GM19324 (cell line): ENCODE data around the gene C12orf43.

Experiments
- ATAC-seq: cut with Tn5 transposase; IDR thresholded peaks from one replicate; pipeline ENCODE4 v1.9.1; 2021; ENCODE audit warnings: mild to moderate bottlenecking, moderate library complexity; ENCODE audit not compliant: unreplicated experiment, low FRiP score

The C12orf43 gene

DNA sequence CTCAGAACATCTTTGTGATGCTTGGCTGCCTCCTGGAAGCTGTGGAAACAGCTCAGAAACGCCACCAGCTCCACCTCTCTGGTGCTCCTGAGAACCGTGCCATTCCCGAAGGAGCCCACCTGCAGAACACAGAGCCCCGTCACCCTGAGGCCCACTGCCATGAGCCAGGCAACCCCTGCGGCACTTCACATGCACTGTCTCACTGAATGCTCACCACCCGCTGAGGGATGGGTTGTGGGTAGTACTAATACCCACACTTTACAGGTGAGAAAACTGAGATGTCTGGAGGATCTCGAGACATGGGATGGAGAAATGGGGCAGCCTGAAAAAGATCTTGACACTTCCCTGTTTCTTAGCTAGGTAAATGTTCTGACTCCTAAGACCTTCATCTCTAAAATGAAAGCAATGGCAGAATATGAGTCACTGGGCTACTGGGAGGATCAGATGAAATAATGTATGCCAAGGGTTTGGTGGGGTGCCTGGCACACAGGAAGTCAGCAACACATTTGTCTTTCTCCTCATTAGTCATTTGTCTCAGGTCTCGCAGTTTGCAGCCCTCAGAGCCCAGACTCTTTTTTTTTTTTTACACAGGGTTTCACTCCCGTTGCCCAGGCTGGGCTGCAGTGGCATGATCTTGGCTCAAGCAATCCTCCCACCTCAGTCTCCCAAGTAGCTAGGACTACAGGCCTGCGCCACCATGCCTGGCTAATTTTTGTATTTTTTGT is 17.5 kb upstream of the C12orf43 start:
- ATAC-seq = no peak

DNA sequence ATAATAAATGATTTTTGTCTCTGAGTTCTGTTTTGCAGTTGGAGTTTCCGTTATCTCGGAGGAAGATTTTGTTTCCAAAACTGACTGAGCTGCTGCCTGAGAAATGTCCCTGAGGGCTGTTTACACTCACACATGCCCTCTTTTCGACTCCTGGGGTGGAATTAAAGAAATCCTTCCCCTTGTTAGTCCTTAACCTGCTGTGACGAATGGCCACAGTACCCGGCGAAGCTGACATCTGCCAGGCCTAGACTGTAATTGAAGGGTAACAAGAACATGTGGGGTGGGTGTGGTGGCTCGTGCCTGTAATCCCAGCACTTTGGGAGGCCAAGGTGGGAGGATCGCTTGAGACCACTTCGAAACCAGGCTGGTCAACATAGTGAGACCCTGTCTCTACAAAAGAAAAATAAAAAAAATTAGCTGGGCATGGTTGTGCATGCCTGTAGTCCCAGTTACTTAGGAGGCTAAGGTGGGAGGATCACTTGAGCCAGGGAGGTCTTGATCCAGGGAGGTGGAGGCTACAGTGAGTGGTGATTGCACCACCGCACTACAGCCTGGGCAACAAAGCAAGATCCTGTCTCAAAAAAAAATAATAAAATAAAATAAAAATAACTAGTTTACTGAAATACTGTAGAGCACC is 14.4 kb upstream of the C12orf43 start:
- no peak for ATAC-seq

DNA sequence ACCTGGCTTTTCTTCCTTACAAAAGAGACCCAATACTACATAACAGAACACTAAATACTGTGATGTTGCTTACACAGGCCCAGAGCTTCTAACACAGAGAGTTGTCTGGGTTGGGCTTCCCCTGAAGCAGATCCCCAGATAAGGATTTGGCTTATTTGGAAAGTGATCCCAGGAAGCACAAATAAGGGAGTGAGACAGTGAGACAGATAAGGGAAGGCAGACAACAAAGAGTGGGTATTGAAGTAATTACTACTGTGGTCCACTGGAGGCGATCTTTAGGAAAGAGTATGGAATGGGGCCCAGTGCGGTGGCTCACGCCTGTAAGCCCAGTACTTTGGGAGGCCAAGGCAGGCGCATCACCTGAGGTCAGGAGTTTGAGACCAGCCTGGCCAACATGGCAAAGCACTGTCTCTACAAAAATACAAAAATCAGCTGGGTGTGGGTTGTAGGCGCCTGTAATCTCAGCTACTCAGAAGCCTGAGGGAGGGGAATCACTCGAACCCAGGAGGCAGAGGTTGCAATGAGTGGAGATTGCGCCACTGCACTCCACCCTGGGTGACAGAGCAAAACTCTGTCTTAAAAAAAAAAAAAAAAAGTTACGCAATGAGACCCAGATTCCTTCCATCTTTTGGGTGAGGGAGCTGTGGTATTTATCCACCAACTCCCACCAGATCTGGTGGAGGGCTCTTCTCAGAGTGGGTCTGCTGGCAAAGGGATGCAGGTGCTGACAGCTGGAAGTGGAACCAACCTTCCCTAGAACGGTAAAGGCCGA is 10.2 kb upstream of the C12orf43 start:
- no peak for ATAC-seq

DNA sequence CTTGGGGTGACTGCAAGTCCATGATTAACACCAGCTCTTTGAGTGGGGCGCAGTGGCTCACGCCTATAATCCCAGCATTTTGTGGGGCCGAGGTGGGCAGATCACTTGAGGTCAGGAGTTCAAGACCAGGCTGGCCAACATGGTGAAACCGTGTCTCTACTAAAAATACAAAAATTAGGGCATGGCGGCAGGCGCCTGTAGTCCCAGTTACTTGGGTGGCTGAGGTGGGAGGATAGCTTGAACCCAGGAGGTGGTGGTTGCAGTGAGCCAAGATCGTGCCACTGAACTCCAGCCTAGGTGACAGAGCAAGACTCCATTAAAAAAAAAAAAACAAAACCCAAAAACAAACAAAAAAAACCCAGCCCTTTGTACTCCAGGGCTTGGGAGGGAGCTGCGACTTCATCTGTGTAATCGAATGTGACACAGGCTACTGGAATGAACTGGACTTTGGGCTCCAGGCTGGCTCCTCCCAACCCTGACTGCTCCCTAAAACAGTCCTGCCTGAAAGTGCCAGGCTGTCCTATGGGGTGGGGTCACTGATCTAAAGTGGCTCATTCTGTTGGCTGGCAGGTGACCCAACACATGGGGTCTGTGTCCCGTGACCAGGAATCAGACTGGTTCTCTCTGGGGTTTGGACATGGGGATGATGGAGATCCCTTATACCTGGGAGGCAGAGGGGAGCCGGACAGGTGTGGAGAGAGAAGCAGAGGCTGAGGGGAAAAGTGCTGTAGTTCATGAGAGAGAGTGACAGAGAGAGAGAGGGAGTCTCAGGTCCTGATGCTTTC is 9.3 kb upstream of the C12orf43 start:
- no peak for ATAC-seq

DNA sequence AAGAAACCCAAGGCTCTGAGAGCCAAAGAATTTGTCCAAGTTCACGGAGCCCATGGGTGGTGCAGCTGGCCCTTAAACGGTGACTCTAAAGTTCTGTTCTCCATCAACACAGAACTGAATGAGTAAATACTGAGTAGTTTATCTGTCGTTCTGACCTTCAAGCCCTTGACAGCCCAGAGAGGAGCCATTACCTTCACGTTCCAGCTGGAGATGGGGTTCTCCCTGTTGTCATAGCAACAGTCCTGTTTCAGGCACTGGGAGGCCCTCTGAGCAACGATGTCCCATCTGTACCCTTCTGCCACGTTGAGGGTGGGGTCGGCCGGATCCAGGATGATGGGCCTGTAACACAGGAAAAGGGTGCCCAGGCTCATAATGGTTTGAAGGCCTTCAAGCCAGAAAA is 7.5 kb upstream of the C12orf43 start:
- ATAC-seq = no peak

DNA sequence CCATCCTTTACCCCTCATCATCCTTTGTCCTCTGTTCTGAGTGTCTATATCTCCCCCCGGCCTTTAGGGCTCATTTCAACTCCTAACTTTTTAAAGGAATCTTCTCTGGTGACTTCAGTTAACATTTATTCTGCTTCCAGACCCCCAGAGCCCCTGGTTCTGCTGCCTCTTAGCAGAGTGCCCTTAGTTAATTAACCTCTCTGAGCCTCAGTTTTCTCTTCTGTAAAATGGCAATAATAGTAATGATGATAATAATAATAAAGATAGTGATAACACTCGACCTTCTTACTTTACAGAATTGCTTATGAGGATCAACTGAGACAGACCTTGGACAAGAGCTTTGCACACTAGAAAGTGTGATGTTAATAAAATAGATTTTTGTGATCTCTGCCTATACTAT is 6.4 kb upstream of the C12orf43 start:
- no peak for ATAC-seq

DNA sequence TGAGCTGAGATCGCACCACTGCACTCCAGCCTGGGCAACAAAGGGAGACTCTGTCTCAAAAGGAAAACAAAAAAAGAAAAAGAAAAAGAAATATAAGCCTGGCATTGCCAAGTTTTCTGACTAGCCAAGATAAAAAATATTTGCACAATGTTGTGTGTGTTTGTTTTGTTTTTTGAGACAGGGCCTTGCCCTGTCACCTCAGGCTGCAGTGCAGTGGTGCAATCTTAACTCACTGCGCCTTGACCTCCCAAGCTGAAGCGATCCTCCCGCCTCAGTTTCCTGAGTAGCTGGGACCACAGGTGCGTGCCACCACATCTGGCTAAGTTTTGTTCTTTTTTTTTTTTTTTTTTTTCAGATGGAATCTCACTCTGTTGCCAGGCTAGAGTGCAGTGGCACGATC is 5.5 kb upstream of the C12orf43 start:
- no peak for ATAC-seq

DNA sequence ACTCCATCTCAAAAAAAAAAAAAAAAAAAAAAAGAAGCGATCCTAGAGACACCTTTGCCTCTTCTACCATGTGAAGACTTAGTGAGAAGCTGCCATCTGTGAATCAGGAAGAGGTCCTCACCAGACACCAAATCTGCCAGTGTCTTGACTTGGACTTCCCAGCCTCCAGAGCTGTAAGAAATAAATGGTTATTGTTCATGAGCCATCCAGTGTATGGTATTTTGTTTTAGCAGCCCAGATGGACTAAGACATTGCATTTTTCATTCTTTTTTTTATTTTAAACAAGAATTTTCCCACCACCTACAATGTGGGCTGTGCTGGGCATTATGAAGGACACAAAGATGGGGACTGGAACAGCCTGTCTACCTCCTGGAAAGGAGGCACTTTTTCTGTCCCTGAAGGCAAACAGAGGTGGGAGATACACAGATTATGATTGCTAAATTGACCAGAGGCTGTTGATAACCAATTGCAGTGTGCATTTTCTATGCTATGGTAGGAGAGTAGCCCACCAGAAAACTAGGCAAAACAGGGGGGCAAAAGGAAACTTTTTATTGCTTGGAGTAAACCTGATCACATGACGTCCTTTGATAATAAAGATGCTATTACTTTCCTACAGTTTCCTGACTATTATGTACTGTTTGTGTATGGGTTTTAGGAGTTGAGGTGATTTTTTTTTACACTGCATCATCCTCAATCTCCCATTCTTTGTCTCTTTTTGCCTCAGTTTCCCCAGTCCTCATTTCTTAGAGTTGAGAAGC is 2.8 kb upstream of the C12orf43 start:
- ATAC-seq = no peak

DNA sequence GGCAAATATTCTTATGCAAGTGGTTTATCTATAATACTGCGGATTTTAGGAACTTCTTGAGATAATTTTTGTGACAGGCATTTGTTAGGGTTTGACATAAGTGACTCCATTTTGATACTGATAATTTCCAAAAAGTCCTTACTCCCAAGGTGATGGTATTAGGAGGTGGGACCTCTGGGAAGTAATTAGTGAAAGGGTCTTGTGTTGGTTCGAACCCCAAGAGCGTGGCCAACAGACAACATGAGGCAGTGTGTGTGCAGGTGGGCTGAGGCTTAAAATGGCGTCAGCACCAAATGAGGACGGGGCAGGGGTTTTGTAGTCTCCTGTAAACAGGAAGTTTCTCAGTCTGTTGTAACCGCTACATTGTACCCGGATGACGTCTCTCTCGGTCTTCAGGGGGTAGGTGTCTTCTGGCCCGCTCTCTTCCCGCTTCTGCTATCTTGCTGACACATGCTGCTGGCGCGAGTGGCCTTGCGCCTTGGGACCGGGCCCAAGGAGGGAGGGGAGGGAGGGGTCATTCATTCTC is 1.7 kb upstream of the C12orf43 start:
- ATAC-seq = no peak

DNA sequence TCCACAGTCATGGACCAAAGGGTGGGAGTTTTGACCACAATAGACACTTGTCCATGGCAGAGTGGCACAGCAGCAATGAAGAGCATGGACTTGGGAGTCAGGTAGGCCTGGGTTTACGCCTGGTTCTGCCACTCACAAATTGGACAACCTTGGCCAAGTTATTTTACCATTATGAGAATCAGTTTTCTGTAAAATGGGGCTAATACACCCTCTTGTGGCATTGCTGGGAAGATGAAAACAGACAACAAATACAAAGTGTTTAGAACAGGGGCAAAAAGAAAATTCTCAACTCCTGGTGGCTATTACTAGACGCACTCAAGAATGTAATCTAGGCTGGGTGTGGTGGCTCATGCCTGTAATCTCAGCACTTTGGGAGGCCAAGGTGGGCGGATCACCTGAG is 2.6 kb downstream of the C12orf43 start:
- no peak for ATAC-seq

DNA sequence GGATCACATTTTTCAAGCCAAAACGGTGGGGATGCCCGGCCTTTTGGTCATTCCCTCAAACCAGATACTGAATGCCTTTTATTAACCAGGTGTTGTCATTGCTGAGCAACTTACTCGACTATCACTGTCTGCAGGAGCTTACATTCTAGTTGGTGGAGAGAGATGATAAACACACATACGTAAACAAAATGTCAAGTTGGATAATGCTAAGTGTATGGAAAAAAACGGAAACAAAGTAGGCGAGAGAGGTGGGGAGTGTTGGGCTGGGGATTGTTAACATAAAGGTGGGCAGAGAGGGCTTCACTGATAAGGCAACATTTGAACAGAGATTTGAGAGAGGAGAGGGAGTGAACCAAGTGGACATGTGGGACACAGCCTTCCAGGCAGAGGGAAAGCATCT is 4.5 kb downstream of the C12orf43 start:
- no peak for ATAC-seq

DNA sequence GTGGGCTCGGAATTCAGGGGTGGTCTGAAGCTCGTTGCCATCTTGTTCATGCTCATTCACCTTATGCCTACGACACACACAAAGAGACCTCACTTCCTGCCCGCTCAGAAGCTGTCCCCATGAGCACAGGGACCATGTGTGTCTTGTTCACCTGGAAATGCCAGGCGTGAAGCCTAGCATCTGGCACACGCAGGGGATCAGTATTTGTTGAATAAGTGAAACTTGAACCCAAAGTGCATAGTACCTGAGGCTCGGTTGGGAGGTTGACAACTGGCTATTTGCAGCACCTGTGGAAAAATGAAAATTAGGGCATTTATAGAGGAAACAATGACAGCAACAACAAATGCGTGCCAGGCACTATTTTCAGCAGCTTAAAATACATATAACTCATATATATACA is 5.4 kb downstream of the C12orf43 start:
- ATAC-seq = no peak

DNA sequence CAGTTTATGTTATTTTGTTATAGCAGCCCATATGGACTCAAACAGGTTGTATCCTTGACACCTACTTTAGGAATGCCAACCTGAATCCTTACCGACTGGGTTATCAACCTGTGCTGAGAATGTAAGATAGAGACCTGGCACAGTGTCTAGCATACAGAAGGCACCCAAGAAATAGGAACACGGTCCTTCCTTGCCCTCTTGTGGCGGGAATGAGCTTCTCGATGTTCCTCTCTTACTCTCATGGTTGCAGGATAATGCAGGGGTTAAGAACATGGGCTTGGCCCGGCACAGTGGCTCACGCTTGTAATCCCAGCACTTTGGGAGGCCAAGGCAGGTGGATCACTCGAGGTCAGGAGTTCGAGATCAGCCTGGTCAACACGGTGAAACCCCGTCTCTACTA is 6.5 kb downstream of the C12orf43 start:
- ATAC-seq = no peak

DNA sequence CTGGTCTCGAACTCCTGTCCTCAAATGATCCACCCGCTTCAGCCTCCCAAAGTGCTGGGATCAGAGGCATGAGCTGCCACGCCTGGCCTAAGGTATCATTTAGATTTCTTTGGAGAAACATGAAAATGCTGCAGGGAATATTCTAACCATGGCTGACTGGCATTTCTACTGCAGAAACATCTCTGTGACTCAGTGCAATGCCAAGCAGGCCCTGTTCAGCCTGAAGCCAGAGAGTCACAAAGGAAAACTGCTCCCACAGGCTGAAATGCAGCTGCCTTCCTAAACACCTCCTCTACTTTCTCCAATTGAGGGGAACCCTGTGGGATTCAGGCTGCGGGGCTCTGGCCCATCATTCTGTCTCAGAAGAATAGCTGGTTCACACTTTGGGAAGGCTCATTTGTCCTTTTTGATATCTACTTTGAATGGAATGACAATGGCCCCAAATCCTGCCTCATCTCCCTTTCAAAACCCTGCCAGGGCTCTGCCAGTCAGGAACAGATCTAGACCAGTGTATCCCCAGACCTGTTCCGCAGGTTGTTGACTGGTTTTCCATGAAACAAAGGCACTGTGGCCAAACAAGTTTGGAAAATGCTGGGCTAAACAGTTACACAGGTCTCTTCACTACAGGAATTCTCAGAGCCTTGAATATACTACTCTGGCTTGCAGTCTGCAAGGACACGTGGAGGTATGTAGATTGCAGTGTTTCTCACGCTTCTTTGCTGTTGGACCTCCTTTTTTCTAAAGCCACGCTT is 7.8 kb downstream of the C12orf43 start:
- no peak for ATAC-seq

DNA sequence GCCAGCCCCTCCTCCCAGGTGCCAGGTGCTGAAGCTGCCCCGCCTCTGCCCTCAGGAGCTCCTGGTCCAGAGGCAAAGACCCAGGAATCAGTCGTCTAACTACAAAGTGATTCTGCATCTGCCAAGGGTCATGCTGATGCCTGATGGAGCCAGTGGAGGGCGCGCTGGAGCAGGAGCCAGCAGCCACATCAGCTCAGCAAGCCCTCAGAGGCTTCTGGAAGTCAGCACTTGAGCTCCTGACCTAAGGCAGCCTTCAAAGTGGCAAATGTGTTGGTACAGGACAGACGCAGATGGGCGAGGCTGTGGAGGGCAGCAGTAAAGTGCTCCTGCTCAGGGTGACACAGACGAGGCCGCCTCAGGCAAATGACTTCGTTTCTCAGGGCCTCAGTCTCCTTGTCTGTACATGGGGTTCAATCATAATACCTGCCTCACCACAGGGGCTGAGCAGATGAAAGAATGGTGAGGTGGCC is 10.9 kb downstream of the C12orf43 start:
- no peak for ATAC-seq

DNA sequence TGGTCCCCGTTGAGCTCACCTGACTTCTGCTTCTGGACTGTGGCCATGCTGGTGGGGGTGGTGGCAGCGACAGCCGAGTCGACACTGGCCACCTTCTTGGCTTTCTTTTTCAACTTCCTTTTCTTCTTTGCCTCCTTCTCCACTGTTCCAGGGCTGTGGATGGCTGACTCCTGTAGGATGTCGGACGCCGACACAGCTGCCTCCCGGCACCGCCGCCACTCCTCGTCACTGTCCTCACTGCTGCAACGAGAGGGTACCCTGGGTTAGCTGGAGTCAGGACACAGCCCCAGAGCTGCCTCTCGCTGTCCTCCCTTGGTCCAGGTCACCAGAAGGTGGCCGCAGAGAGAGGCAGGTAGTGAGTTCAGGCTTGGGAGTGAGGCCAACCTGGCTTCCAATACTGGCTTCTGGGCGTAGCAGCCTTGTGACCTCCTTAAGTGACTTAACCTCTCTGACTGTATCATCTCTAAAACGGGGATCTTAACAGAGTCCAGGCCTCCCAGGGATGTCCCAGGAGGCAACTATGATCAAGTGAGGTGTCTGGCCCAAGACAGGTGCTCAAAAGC is 12.0 kb downstream of the C12orf43 start:
- ATAC-seq = no peak

DNA sequence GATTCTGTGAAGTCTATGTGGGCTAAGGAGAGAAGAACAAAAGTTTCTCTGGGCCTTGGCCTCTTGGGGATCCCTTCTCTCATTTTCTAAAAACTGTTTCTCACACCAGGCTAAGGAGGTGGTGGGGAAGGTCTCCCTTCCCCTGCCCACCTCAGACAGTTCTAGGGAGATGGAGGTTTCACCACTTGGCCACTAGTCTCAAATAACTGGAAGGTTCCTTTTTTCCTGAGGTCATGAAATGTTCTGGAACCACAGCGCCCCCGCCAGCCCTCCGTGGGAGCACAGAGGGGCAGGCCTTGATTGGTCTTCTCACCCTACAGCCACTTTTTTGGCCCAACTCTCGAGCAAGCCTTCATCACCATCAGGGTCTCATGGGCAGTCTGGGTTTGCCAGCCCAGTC is 12.6 kb downstream of the C12orf43 start:
- ATAC-seq = no peak

DNA sequence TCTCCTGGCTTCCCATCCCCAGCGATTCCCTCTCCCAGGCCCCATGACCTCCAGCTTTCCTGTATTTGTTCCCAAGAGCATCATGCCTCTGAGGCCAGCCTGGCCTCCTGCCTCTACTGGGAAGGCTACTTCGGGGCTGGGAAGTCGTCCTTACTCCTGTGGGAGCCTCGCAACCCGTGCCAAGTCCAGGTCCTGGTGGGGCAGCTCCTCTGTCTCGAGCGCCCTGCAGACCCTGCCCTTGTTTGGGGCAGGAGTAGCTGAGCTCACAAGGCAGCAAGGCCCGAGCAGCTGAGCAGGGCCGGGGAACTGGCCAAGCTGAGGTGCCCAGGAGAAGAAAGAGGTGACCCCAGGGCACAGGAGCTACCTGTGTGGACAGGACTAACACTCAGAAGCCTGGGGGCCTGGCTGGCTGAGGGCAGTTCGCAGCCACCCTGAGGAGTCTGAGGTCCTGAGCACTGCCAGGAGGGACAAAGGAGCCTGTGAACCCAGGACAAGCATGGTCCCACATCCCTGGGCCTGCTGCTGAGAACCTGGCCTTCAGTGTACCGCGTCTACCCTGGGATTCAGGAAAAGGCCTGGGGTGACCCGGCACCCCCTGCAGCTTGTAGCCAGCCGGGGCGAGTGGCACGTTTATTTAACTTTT is 14.3 kb downstream of the C12orf43 start:
- no peak for ATAC-seq
